OCI-LY3 (cell line): Measurements from ENCODE around the gene AURKA.

Experiments used
- H2AFZ ChIP-seq: fragments of 200-600, 300-600 bp; shearing (Covaris generic); 2 replicates; pipeline ENCODE4 v1.6.0; 2014; ENCODE audit warnings: antibody characterized with exemption, low read depth, low read length
- H3K27ac ChIP-seq: fragments of 200-600, 300-600 bp; sonication (generic); 2 replicates; pipeline ENCODE4 v1.5.1; 2014; ENCODE audit warnings: mild to moderate bottlenecking, low read length, moderate library complexity, mixed read lengths
- H3K27me3 ChIP-seq: fragments of 200-600, 300-600 bp; sonication (generic); 2 replicates; pipeline ENCODE4 v1.6.1; 2014; ENCODE audit warnings: low read depth, low read length, mixed read lengths
- H3K36me3 ChIP-seq: fragments of 200-600, 300-600 bp; sonication (generic); replicated peaks from 2 replicates; pipeline ENCODE3; 2014; ENCODE audit warnings: low read depth, low read length, mixed read lengths
- H3K4me1 ChIP-seq: fragments of 300-600, 200-600 bp; sonication (generic); 2 replicates; pipeline ENCODE4 v1.6.1; 2014; ENCODE audit warnings: low read length, mixed read lengths
- H3K4me2 ChIP-seq: fragments of 200-600, 300-600 bp; sonication (generic); 2 replicates; pipeline ENCODE4 v1.6.1; 2014; ENCODE audit warnings: low read length, mixed read lengths
- H3K4me3 ChIP-seq: fragments of 300-600, 200-600 bp; sonication (generic); 2 replicates; pipeline ENCODE4 v1.5.1; 2014; ENCODE audit warnings: antibody characterized with exemption, mild to moderate bottlenecking, low read length, moderate library complexity
- H3K79me2 ChIP-seq: fragments of 300-600, 200-600 bp; shearing (Covaris generic); 2 replicates; pipeline ENCODE4 v1.6.1; 2014; ENCODE audit warnings: mild to moderate bottlenecking, low read length, mixed read lengths
- H3K9ac ChIP-seq: fragments of 300-600, 200-600 bp; shearing (Covaris generic); 2 replicates; pipeline ENCODE4 v1.6.0; 2014; ENCODE audit warnings: mild to moderate bottlenecking, low read length, moderate library complexity
- H3K9me3 ChIP-seq: fragments of 200-600, 300-600 bp; shearing (Covaris generic); 2 replicates; pipeline ENCODE4 v1.6.1; 2014; ENCODE audit warnings: low read length, mixed read lengths; ENCODE audit not compliant: insufficient read depth
- H4K20me1 ChIP-seq: fragments of 200-600, 300-600 bp; sonication (generic); 2 replicates; pipeline ENCODE4 v1.6.1; 2016; ENCODE audit warnings: low read length, mixed read lengths; ENCODE audit not compliant: insufficient read depth
- CTCF ChIP-seq: fragments of 200-600, 300-600 bp; sonication (generic); IDR thresholded peaks from 2 replicates; pipeline ENCODE4 v1.5.1; 2014; ENCODE audit warnings: antibody characterized with exemption, low read length, low read depth
- EZH2phosphoT487 ChIP-seq: fragments of 200-600 bp; shearing (Covaris generic); IDR thresholded peaks from 2 replicates; pipeline ENCODE4 v1.6.1; 2018; ENCODE audit warnings: antibody characterized with exemption, mixed run types, low read depth

The AURKA gene

GRCh38 chr20:56350842-56351241, 41.2 kb downstream of the AURKA start:
- no peaks in the 10 kb centered on the region for H3K36me3 ChIP-seq
- H3K9me3 ChIP-seq, result no peaks in the 10 kb centered on the region
- H2AFZ ChIP-seq, result no peak overlapping the region
- peaks cover 3% of the 10 kb centered on the region for H3K4me1 ChIP-seq
- no peak overlapping the region for H3K4me3 ChIP-seq
- no peaks in the 10 kb centered on the region for H3K79me2 ChIP-seq
- no peak overlapping the region for H3K27ac ChIP-seq
- H3K4me2 ChIP-seq, result no peak overlapping the region
- H4K20me1 ChIP-seq, result no peaks in the 10 kb centered on the region
- TF ChIP-seq EZH2phosphoT487 (no peak), CTCF (no peak)
- H3K27me3 ChIP-seq, result peaks cover 8% of the 10 kb centered on the region; the same call in 1 of the 2 replicates
- no peak overlapping the region for H3K9ac ChIP-seq

GRCh38 chr20:56348746-56349145, 43.3 kb downstream of the AURKA start:
- Histone ChIP-seq H3K79me2 (no peaks in the 10 kb centered on the region), H3K9ac (no peak overlapping the region), H3K4me3 (no peak overlapping the region), H3K27ac (no peak overlapping the region), H3K4me2 (0 out of 2 replicates have a peak overlapping the region, but pooled peaks have one; percentile 25), H3K9me3 (no peaks in the 10 kb centered on the region), H3K36me3 (no peaks in the 10 kb centered on the region), H3K27me3 (no peaks in the 10 kb centered on the region), H4K20me1 (no peaks in the 10 kb centered on the region; the same call in 1 of the 2 replicates), H3K4me1 (peaks cover 3% of the 10 kb centered on the region), H2AFZ (no peak overlapping the region)
- TF ChIP-seq EZH2phosphoT487 (no peak), CTCF (no peak)

GRCh38 chr20:56348305-56348693, 43.7 kb downstream of the AURKA start:
- Histone ChIP-seq H3K4me3 (no peak overlapping the region), H3K79me2 (no peaks in the 10 kb centered on the region), H3K27ac (no peak overlapping the region), H3K4me1 (peaks cover 3% of the 10 kb centered on the region), H3K4me2 (no peak overlapping the region), H2AFZ (no peak overlapping the region), H3K9ac (no peak overlapping the region), H4K20me1 (no peaks in the 10 kb centered on the region; the same call in 1 of the 2 replicates), H3K9me3 (no peaks in the 10 kb centered on the region), H3K36me3 (no peaks in the 10 kb centered on the region), H3K27me3 (no peaks in the 10 kb centered on the region)
- no peak for TF ChIP-seq EZH2phosphoT487

GRCh38 chr20:56347628-56348304, 44.2 kb downstream of the AURKA start:
- no peak overlapping the region for H3K27ac ChIP-seq
- H3K79me2 ChIP-seq, result no peaks in the 10 kb centered on the region
- TF ChIP-seq EZH2phosphoT487 (no peak), CTCF (no peak)
- no peaks in the 10 kb centered on the region for H3K36me3 ChIP-seq
- peaks cover 2% of the 10 kb centered on the region; the same call in 1 of the 2 replicates for H3K27me3 ChIP-seq
- H3K9me3 ChIP-seq, result no peaks in the 10 kb centered on the region
- H4K20me1 ChIP-seq, result peaks cover under 1% of the 10 kb centered on the region; the same call in 1 of the 2 replicates
- H3K9ac ChIP-seq, result no peak overlapping the region
- H3K4me2 ChIP-seq, result no peak overlapping the region
- H2AFZ ChIP-seq, result no peak overlapping the region
- no peak overlapping the region for H3K4me3 ChIP-seq
- peaks cover 3% of the 10 kb centered on the region for H3K4me1 ChIP-seq
